Mesendoderm (in vitro differentiated cells): Measurements from ENCODE around the gene B4GALT4. TPM values are rescaled to one million over a fixed set of nuclear protein-coding genes. Genes with fewer than 3 reads are reported as not detected.
A peak's percentile ranks its signal among the peaks of the same experiment; 100 is the strongest.

Experiments
- DNase-seq: peaks from one replicate; pipeline ENCODE4 v3.0.0; 2013
- H2AK5ac ChIP-seq: 2 replicates; pipeline ENCODE4 v1.6.1; 2013; ENCODE audit warnings: low read length, inconsistent platforms
- H2BK120ac ChIP-seq: 2 replicates; pipeline ENCODE4 v1.6.1; 2013; ENCODE audit warnings: low read depth, mild to moderate bottlenecking, low read length, moderate library complexity, mixed read lengths
- H2BK15ac ChIP-seq: replicated peaks from 2 replicates; pipeline ENCODE4 v1.6.1; 2013; ENCODE audit warnings: low read depth, mild to moderate bottlenecking, moderate library complexity
- H2BK5ac ChIP-seq: 2 replicates; pipeline ENCODE4 v1.6.1; 2013; ENCODE audit warnings: low read length, inconsistent platforms
- H3K18ac ChIP-seq: 2 replicates; pipeline ENCODE4 v1.6.1; 2013; ENCODE audit warnings: mild to moderate bottlenecking, low read length, mixed read lengths
- H3K23ac ChIP-seq: one replicate; pipeline ENCODE4 v1.6.1; 2013; ENCODE audit warnings: low read length
- H3K27ac ChIP-seq: 2 replicates; pipeline ENCODE4 v1.5.1; 2013; ENCODE audit warnings: low read depth, mild to moderate bottlenecking, inconsistent platforms, low read length, moderate library complexity
- H3K27me3 ChIP-seq: 2 replicates; pipeline ENCODE4 v1.6.1; 2013; ENCODE audit warnings: low read length, control low read depth, mild to moderate bottlenecking, inconsistent platforms; ENCODE audit not compliant: insufficient read depth, poor library complexity
- H3K36me3 ChIP-seq: 2 replicates; pipeline ENCODE4 v1.6.1; 2013; ENCODE audit warnings: low read length, inconsistent platforms; ENCODE audit not compliant: control insufficient read depth, insufficient read depth
- H3K4ac ChIP-seq: one replicate; pipeline ENCODE4 v1.6.1; 2013; ENCODE audit warnings: low read depth, mild to moderate bottlenecking, low read length, moderate library complexity
- H3K4me1 ChIP-seq: 2 replicates; pipeline ENCODE4 v1.6.1; 2013; ENCODE audit warnings: low read depth, low read length, inconsistent platforms; ENCODE audit not compliant: control insufficient read depth
- H3K4me2 ChIP-seq: 2 replicates; pipeline ENCODE4 v1.6.1; 2013; ENCODE audit warnings: low read length
- H3K4me3 ChIP-seq: 2 replicates; pipeline ENCODE4 v1.5.1; 2013; ENCODE audit warnings: mild to moderate bottlenecking, low read length
- H3K56ac ChIP-seq: one replicate; pipeline ENCODE4 v1.6.1; 2013; ENCODE audit warnings: low read length
- H3K79me1 ChIP-seq: 2 replicates; pipeline ENCODE4 v1.6.1; 2013; ENCODE audit warnings: low read length, inconsistent platforms
- H3K79me2 ChIP-seq: 2 replicates; pipeline ENCODE4 v1.6.1; 2013; ENCODE audit warnings: mild to moderate bottlenecking, low read length; ENCODE audit not compliant: control insufficient read depth, insufficient read depth
- H3K9ac ChIP-seq: 2 replicates; pipeline ENCODE4 v1.6.1; 2013; ENCODE audit warnings: low read length, inconsistent platforms
- H4K5ac ChIP-seq: one replicate; pipeline ENCODE4 v1.6.1; 2013; ENCODE audit warnings: low read length
- H4K8ac ChIP-seq: one replicate; pipeline ENCODE4 v1.6.1; 2013; ENCODE audit warnings: low read depth, mild to moderate bottlenecking, control low read depth, low read length, moderate library complexity
- WGBS: extraction: QIAGEN DNeasy Blood & Tissue Kit; methylation state at CpG from one replicate; pipeline ENCODE4 v1.1.7; 2013; ENCODE audit warnings: low lambda C conversion rate, missing lambda C conversion rate; ENCODE audit not compliant: insufficient coverage; ENCODE audit errors: extremely low coverage; 5-methylcytosine and 5-hydroxymethylcytosine counted together
- polyA plus RNA-seq, 2 experiments: library from polyadenylated mRNA; stranded (reverse); fragments of 200-250 nt; gene quantifications; one replicate each; pipeline ENCODE4 v1.2.3, GENCODE V29; 2013

Gene B4GALT4
- 16.6 TPM for polyA plus RNA-seq (2013, experiment 1 of 2)
- polyA plus RNA-seq (2013, experiment 2 of 2), result 17.0 TPM

GRCh38 chr3:119240591-119241434 lies at the start of gene B4GALT4:
Gene B4GALT4, minus strand, starts transcription at chr3:119240878. Its CDS starts 10,779 bp downstream, at chr3:119230099.
- Histone ChIP-seq H3K56ac (peak within 1 kb of the TSS; percentile 91), H4K5ac (peak within 1 kb of the TSS; percentile 87), H2BK15ac (no peak within 1 kb of the TSS), H3K4me3 (peak within 1 kb of the TSS; percentile 56), H3K18ac (peak within 1 kb of the TSS; percentile 95), H2BK5ac (peak within 1 kb of the TSS; percentile 51), H3K27me3 (no peaks in the 10 kb centered on the region), H2BK120ac (no peak within 1 kb of the TSS), H3K9ac (peak within 1 kb of the TSS; percentile 89), H3K4me1 (no peaks in the 10 kb centered on the region), H4K8ac (no peak within 1 kb of the TSS), H3K79me1 (peaks cover 4% of the 10 kb centered on the region), H3K23ac (no peak within 1 kb of the TSS), H3K4ac (peak within 1 kb of the TSS; percentile 97), H3K27ac (peak within 1 kb of the TSS; percentile 83), H3K4me2 (peak within 1 kb of the TSS; percentile 93), H2AK5ac (peak within 1 kb of the TSS; percentile 81), H3K79me2 (peaks cover 11% of the 10 kb centered on the region), H3K36me3 (no peaks in the 10 kb centered on the region)
- DNase-seq, result peak; percentile 94
- WGBS, result no CpG with 5 or more reads among the region's 70 CpGs

GRCh38 chr3:119289404-119289770 lies 48.7 kb upstream of the B4GALT4 start:
- H2BK120ac ChIP-seq, result no peak overlapping the region
- H3K56ac ChIP-seq, result peak overlapping the region; percentile 11
- H3K4me3 ChIP-seq, result no peak overlapping the region
- no peak overlapping the region for H3K4ac ChIP-seq
- no peak overlapping the region for H3K18ac ChIP-seq
- H3K4me1 ChIP-seq, result peaks cover 8% of the 10 kb centered on the region
- no peak overlapping the region for H4K5ac ChIP-seq
- H3K23ac ChIP-seq, result no peak overlapping the region
- H3K27me3 ChIP-seq, result no peaks in the 10 kb centered on the region
- WGBS, result no CpG with 5 or more reads among the region's 2 CpGs
- H2AK5ac ChIP-seq, result peak overlapping the region; percentile 76
- H3K9ac ChIP-seq, result no peak overlapping the region
- H3K79me2 ChIP-seq, result no peaks in the 10 kb centered on the region
- H3K79me1 ChIP-seq, result no peaks in the 10 kb centered on the region
- peak overlapping the region; percentile 58 for H2BK5ac ChIP-seq
- no peak for DNase-seq
- no peak overlapping the region for H3K27ac ChIP-seq
- no peak overlapping the region for H3K4me2 ChIP-seq
- no peak overlapping the region for H2BK15ac ChIP-seq
- no peaks in the 10 kb centered on the region for H3K36me3 ChIP-seq
- H4K8ac ChIP-seq, result no peak overlapping the region

GRCh38 chr3:119288669-119289403 lies 48.2 kb upstream of the B4GALT4 start:
- Histone ChIP-seq H3K4me1 (peaks cover 8% of the 10 kb centered on the region), H3K4me2 (no peak overlapping the region), H3K27ac (no peak overlapping the region), H3K36me3 (no peaks in the 10 kb centered on the region), H3K79me2 (no peaks in the 10 kb centered on the region), H4K8ac (no peak overlapping the region), H2BK120ac (no peak overlapping the region), H3K23ac (no peak overlapping the region), H2BK15ac (no peak overlapping the region), H3K79me1 (no peaks in the 10 kb centered on the region), H3K9ac (no peak overlapping the region), H3K4ac (no peak overlapping the region), H3K4me3 (no peak overlapping the region), H2BK5ac (peak overlapping the region; percentile 11), H2AK5ac (no peak overlapping the region), H3K56ac (no peak overlapping the region), H3K27me3 (no peaks in the 10 kb centered on the region), H4K5ac (no peak overlapping the region), H3K18ac (no peak overlapping the region)
- WGBS, result no CpG with 5 or more reads among the region's 3 CpGs
- DNase-seq, result no peak

GRCh38 chr3:119279584-119280243 lies 39.0 kb upstream of the B4GALT4 start:
- Histone ChIP-seq H3K79me2 (no peaks in the 10 kb centered on the region), H3K36me3 (no peaks in the 10 kb centered on the region), H3K23ac (no peak overlapping the region), H3K27ac (no peak overlapping the region), H2BK15ac (no peak overlapping the region), H2AK5ac (no peak overlapping the region), H3K4ac (no peak overlapping the region), H2BK5ac (no peak overlapping the region), H3K4me2 (no peak overlapping the region), H3K18ac (no peak overlapping the region), H3K9ac (no peak overlapping the region), H3K4me1 (peaks cover 3% of the 10 kb centered on the region), H4K5ac (no peak overlapping the region), H3K27me3 (no peaks in the 10 kb centered on the region), H3K79me1 (no peaks in the 10 kb centered on the region), H3K56ac (peak overlapping the region; percentile 10), H4K8ac (no peak overlapping the region), H2BK120ac (no peak overlapping the region), H3K4me3 (no peak overlapping the region)
- DNase-seq, result no peak
- no CpG with 5 or more reads among the region's 5 CpGs for WGBS

GRCh38 chr3:119279101-119279554 lies 38.5 kb upstream of the B4GALT4 start:
- no peaks in the 10 kb centered on the region for H3K36me3 ChIP-seq
- H3K27ac ChIP-seq, result no peak overlapping the region
- H3K27me3 ChIP-seq, result no peaks in the 10 kb centered on the region
- no peak overlapping the region for H3K23ac ChIP-seq
- H3K4me2 ChIP-seq, result no peak overlapping the region
- H4K8ac ChIP-seq, result no peak overlapping the region
- H3K79me2 ChIP-seq, result no peaks in the 10 kb centered on the region
- no peak overlapping the region for H3K4me3 ChIP-seq
- peak overlapping the region; percentile 35 for H3K56ac ChIP-seq
- H3K4me1 ChIP-seq, result peaks cover 3% of the 10 kb centered on the region
- H3K4ac ChIP-seq, result no peak overlapping the region
- no peak overlapping the region for H3K18ac ChIP-seq
- peak overlapping the region; percentile 6 for H2BK5ac ChIP-seq
- WGBS, result no CpG with 5 or more reads among the region's 6 CpGs
- H3K79me1 ChIP-seq, result no peaks in the 10 kb centered on the region
- peak overlapping the region; percentile 59 for H4K5ac ChIP-seq
- H2BK15ac ChIP-seq, result no peak overlapping the region
- DNase-seq, result no peak
- peak overlapping the region; percentile 29 for H2BK120ac ChIP-seq
- no peak overlapping the region for H2AK5ac ChIP-seq
- no peak overlapping the region for H3K9ac ChIP-seq
